ENCODE measurements around the gene GLP1R.

DNA sequence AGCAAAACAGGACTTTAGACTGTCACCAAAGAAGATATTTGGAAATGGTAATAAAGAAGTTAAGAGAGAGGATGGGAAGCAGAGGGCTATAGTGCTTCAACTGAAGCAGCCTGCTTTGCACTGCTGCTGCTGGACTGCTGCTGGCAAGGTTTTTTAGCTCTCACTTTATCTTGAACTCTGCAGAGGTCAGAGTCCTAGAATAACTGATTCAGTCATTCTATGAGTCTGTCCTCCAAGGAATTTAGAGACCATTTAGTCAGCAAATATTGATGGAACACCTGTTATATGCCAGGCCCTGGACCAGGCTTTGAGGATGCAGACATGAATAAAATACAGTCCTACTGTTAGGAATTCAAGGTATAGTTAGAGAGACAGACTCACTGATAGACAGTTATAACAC lies 75.5 kb downstream of the GLP1R start:
- TF ChIP-seq CTCF (IDR thresholded peaks at IDR 0.05): no peak
- no peak for TF ChIP-seq POLR2A (IDR thresholded peaks at IDR 0.05)
